NK-92 treated with Interleukin-12 subunit alpha and Interleukin-12 subunit beta, amount 100 ng/mL, for 24 hours (cell line): ENCODE data around the gene FAM210A.

Experiments
- DNase-seq: peaks from one replicate; lab custom pipeline; 2025; lab: John Stamatoyannopoulos, UW

The FAM210A gene

DNA sequence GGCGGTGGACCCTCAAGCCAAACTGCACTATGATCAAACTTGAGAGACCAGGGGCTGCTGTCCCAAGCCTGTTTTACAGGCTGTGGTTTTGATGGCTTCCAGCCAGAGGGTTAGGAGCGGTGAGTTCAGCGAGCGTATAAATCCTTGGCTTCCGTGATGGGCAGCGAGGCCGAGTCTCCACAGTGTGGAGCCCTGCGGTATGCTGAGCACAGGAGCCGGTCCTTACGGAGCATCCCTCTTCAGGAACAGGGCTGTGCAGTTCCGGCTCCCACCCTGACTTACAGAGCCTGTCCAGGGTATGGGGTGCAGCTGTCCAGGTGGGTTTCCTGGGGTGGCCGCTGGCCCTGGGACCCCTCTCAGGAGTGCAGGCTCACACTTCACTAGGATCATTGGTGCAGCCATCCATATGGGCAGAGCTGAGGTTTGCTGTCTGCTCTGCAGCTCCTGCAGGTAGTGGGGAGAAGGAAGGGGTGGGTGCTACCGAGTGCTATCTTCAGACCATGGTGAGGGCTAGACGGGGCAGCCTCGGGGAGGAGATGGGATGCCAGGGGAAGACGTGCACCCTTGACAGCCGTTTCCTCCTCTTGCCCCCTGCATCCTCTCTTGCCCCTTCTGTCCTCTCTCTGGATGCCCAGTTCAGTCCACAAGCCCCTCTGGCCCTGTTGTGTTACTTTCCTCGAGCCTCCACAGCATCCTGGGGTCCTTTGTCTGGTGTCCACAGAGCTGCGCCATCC is 104.3 kb downstream of the FAM210A start:
- DNase-seq: no peak

DNA sequence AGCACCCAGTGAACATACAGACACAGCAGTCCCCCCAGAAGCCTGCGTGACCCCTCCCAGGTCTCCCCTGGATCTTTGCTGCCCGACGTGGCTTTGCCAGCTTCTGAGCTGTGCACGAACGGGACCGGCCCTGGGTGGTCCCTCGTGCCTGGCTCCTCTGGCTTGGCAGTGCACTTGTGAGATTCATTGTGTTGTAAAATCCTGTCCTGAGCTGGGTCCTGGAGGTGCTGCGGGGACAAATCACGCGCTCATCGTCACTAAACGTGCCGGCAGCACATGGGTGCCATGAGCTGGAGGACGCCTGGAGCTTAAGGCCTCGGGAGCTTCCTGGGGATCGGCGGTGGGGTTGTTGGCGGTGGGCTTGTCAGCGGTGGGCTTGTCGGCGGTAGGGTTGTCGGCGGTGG is 104.9 kb downstream of the FAM210A start:
- no peak for DNase-seq

DNA sequence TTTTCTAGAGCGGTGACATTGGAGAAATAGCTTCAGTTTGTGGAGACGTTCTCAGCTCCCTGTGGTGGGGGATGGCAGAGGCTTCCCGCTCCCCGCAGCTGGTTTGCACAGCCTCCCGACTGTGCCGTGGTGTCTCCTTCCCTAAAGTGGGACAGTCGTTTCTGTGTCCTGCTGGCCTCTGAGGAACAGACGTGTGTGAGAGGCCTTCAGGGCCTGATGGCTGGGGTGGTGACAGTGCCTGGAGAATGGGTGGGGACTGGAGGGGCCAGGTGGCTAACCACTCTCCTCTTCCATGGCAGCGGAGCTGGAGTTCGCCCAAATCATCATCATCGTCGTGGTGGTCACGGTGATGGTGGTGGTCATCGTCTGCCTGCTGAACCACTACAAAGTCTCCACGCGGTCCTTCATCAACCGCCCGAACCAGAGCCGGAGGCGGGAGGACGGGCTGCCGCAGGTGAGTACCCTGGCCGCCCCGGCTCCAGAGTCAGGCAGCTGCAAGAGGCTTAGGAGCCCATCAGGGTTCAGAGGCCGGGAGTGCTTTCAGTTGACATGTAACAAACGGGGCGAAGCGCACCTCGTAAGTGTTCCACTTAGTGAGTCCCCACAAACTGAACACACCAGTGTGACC is 105.4 kb downstream of the FAM210A start:
- no peak for DNase-seq

DNA sequence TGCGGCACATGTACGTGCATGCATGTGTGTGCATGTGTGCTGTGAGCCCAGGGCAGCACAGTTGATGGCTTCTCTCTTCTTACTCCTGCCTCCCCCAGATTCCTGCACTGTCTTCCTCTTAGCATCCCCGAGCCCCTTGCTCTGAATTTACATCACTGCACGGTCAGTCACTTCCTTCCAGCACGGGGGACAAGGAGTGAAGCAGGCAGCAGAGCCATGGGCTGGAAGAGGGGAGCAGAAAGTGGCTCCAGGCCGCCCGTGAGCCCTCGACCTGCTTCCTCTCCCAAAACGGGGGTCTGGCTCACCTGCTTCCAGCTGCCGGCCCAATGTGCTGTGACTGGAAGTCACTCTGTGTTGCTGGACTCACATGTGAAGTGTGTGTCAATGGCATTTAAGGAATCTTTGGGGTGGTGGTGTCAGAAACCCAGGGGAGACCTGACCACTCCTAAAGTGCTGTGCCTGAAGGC is 106.1 kb downstream of the FAM210A start:
- DNase-seq: no peak

DNA sequence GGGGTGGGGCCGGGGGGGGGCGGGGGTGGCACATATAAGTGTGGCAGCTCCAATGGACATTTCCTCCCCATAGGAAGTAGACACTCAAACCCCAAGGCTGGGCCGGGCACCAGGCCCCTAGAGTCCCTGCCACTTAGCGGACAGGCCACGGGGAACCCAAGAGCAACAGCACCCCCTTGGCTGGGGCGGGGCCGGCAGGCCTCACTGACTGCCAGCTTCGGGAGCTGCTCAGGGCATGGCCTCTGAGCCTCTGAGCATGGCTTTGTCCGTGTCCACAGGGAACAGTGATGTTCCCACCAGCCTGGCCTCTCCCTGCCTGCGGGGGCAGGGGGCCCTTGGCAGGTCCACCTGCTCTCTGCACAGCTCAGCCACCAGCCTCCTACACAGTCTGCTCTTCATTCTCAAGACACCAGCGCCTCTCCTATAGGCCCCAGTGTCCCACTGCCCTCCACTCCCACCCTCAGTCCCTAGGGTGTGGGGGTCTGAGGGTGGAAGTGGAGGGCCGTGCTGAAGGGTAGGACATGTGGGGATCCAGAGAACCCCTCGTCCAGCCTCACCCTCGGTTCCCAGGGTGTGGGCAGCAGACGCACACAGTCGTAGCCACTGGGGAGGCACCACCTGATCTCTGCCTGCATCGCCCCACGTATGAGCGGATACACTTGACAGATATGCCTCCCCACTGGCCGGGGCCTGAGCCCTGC is 106.7 kb downstream of the FAM210A start:
- no peak for DNase-seq

DNA sequence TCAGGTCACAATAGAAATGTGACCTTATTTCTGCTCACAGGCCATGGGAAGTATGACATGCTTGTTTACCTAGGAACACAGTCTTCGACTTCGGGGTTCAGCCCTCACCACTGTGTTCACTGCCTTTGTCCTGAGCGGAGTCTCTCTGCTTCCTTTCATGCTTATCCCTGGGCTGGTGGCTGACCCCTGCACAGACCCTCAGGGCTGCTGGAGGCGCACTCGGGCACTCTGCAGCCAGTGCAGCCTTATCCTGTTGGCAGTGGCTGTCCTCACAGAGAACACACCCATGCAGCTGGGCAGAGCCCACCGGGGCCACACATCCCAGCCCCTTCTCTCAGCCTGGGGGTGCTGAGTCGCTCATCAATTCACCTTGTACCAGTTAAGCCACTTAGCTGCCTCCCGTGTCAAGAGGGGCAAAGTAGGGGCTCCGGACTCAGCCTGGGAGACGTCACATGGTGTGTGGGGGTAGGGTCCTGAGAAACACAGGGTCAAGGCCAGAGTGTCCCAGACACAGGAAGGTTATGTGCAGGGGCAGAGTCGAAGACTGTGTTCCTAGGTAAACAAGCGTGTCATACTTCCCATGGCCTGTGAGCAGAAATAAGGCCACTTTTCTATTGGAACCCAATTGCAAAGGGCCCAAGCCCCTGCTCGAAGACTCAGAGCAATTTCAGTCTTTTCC is 107.5 kb downstream of the FAM210A start:
- DNase-seq: no peak

DNA sequence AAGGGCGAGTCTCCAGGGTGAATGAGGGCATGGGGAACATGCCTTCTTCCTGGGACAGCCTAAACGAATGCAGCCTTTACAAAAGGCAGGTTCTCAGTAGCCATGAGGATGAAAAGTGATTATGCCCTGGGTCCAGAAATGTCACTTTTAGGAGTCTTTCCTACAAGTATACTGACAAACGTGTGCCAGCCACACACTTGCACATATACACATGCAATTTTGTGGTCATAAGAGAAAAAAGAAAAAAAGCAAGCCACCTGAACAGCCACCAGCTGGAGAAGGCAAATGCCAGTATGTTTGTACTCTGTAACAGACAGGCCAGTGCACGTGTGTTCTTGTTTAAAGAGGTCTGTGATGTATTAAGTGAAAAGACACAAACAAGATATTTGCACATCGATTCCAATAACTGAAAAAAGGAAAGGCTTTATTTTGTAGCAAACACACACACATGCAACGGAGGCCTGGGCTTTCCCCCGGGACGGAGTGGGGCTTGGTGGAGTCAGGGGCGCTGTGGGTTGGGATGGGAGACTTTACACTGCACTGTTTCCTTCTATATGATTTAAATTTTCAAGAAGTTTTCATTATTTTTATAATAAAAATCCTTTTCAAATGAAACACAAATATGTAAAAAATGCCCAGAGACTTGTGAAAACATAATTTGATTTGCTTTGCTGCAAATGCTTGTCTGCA is 108.4 kb downstream of the FAM210A start:
- no peak for DNase-seq

DNA sequence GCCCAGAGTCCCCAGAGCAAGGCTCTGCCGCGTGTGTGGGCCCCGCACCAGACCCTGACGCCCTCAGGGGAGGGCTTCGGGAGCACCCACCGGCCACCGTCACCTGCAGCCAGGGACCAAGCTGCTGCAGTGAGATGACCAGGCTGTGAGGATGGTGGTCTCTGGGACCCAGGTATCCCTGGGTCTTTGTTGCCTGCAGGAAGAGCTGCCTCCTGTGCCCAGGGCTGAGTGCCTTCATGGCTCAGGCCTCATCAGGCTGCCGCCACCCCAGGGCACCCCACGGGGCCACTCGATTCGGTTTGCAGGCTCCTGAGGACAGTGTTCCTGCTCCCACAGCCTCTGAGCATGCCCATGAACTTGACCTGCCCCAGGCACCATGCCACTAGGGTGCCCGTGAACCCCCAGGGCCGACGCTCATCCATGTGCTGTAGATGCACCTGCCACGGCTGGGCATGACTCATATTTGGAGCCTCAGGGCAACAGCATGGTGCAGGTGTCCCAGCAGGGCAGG is 109.8 kb downstream of the FAM210A start:
- no peak for DNase-seq

DNA sequence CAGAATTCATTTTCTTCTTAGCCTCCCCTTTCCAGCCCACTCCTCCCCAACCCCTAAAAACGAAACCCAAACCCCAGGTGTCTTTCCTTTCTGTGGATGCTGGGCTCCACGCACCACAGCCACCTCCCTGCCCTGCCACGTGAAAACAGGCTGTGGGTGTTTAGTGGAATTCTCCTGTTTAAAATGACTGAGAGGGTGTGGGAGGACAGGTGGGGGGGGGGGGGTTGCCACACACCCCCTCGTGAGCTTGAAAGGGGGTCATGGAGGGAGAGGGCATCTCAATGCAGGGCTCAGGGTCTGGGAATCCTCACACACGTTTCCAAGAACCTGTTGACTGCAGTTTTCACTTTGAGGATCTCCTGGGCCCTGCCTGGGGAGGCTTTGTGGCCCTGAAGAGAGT is 110.3 kb downstream of the FAM210A start:
- DNase-seq: no peak

DNA sequence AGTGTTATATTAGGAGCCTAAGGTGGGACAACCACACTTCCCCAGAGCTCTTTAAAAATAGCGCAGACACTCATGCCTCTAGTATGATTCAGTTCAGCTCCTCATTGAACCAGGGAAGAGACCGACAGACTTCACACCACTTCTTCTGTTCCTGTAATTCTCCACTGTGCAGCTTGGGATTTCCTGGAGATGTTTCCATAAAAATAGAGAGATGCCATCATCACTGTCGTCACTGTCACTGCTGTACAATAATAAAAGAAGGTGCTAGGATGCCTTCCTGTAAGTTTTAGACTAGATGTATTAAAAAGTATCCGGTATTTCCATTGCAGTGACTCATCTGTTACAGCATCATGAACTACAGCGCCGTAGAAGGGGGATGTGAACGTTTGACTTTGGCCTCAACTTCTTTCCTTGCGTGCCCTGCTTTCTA is 110.9 kb downstream of the FAM210A start:
- no peak for DNase-seq

DNA sequence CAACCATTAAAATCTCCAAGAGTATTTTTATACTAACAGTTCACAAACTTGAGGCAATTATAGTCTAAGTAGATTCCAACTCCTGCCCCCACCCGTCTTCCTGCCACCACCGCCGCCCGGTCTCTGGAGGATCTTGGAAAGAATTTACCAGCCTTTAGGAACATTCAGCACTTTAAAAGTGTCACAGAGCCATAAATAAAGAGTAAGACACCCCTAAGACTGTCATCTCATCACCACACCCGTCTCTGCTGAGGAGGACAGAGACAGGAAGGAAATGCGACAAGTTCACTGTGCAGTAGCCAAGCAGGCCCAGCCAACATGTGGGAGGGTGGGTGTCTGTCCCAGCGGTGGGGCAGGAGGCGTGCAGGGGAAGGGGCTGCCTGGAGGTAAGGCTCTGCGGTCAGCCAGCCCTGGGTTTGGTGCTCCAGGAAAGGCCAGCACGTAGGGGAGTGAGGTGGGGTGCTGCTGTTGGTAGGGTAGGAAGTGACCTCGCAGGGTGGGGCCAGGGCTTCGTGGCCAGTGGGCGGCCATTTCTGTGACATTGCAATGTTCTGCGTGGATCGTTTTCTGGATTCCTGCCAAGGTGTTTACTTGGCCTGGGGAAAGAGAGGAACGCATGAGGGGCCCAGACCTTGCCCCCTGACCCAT is 111.6 kb downstream of the FAM210A start:
- peak; percentile 19 for DNase-seq

DNA sequence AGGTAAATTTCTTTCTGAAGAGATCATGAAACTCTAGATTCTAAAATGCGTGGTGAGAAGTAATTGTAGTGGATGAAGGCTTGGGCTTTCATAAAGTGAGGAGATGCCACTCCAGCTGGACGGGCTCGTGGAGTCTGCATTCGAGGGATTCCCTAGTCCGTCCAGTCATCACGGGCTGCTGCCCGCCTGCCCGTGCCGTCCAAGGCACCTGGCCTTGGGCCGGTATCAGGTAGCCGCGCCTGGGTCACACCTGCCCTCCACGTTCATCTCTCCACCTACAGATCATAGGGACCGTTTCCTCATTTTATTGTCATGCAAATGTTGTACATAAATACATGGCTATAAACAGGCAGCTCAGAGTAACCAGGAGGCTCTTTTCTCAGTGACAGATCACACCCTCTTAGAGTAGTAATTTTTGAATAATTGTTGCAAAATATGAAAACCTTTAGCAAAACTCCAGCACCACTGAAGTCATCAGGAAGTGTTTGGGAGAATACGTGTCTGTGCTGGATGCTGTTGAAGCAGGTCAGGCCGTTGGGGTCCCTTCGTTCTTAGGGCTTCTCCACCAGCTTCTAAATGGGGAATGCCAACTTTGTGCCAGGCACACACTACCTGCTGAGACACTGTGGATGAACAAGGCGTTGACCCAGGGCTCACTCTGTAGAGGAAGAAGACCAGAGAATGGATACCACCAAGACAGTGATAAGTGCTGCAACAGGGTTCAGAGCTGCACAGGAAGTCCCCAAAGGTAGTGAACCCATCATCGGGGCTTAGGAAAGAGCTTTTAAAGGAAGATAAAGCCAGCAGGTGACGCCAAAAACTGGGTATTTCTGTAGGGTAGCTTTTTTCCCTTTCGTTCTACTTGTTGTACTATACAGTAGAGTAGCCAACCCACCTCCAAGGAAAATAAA is 112.5 kb downstream of the FAM210A start:
- DNase-seq: no peak
